ENCODE results near the gene GPR37L1.

Gene GPR37L1

DNA sequence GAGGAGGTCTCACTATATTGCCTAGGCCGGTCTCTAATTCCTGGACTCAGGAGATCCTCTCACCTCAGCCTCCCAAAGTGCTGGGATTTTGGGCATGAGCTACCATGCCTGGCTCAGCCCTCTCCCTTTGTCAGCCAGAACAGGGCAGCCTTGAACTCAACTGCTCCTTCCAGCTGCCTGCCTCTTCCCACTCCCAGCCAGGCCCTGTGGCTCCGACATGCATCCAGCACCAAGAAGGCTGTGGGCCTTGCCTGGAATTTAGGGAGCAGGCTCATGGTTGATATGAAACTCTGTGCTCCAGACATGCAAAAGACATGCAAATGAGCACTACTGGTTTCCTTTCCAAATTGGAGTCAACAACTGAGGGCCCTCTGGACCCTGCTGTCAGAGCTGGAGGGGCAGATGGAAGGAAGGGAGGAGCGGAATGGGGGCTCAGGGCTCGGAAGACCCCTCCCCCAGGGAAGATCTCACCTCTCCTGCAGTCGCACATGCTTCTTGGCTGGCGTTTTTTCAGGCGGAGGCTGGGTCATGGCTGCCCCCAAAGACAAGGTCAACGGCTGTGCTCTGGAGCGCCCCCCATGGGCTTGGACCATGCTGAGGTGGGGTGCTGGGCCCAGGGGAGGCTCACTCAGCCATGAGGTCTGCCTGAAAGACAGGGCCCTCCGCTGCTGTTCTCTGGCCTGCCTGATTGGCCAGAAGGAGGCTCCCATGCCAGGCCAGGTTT lies 36.3 kb downstream of the GPR37L1 start:
- H3K27ac ChIP-seq (ENCODE audit: low read depth, low read length) = peak overlapping the region; percentile 87

DNA sequence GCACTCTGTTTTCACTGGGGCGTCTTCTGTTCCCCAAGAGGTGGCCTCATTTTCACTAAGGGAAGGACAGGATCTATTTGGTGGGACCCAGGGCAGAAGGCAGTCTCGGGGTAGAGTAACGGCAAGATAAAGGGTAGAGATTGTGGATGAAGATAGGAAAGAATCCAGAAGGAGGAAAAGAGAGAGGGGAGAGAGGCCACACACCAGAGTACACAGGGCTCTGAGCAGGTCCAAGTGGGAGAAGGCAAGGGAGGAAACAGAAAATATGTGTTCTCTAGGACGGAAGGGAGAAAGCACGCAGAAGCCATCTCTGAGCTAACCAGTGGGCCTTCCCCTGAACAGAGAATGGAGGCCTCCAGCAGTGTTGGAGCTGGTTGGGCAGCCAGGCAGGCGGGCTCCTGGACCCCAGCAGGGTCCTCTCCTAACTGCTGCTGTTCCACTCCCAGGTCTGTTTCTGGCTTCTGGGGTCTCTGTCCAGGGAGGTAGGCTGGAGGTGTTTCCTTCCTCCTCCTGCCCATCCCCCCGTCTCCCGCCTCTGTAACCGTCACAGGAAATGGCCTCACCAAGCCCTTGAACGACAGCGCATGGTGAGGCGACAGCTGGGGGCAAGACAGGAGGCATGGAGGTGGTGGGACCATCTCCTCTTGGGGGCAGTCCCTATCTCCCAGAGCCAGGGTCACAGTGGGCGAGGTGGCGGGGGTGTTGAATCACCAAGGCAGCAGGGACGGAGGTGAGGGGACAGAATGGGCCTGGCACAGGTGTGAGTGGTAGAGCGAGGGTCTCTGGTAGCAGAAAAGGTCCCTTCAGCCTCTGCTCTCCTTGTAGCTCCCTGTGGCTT lies 37.0 kb downstream of the GPR37L1 start:
- H4K20me1 ChIP-seq (ENCODE audit: low read depth, low read length) = no peaks in the 10 kb centered on the region
- no peaks in the 10 kb centered on the region for H3K36me3 ChIP-seq (ENCODE audit: low read length)
- peak overlapping the region; percentile 16 for H2AFZ ChIP-seq (ENCODE audit: low read depth, low read length, severe bottlenecking)
- peak overlapping the region; percentile 87 for H3K27ac ChIP-seq (ENCODE audit: low read depth, low read length)
- no peaks in the 10 kb centered on the region for H3K9me3 ChIP-seq (ENCODE audit: insufficient read depth, low read length)
- H3K9ac ChIP-seq (ENCODE audit: low read length) = peak overlapping the region; percentile 76
- H3F3A ChIP-seq (ENCODE audit: insufficient read depth) = no peaks in the 10 kb centered on the region; the same call in 1 of the 2 replicates
- peak overlapping the region; percentile 52 for H3K4me3 ChIP-seq (ENCODE audit: insufficient read depth, low read length, poor library complexity, severe bottlenecking)
- H3K79me2 ChIP-seq (ENCODE audit: insufficient read depth, low read length) = peaks cover 10% of the 10 kb centered on the region; the same call in 1 of the 2 replicates
- TF ChIP-seq, protein P1, sequence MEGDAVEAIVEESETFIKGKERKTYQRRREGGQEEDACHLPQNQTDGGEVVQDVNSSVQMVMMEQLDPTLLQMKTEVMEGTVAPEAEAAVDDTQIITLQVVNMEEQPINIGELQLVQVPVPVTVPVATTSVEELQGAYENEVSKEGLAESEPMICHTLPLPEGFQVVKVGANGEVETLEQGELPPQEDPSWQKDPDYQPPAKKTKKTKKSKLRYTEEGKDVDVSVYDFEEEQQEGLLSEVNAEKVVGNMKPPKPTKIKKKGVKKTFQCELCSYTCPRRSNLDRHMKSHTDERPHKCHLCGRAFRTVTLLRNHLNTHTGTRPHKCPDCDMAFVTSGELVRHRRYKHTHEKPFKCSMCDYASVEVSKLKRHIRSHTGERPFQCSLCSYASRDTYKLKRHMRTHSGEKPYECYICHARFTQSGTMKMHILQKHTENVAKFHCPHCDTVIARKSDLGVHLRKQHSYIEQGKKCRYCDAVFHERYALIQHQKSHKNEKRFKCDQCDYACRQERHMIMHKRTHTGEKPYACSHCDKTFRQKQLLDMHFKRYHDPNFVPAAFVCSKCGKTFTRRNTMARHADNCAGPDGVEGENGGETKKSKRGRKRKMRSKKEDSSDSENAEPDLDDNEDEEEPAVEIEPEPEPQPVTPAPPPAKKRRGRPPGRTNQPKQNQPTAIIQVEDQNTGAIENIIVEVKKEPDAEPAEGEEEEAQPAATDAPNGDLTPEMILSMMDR (IDR thresholded peaks at IDR 0.05; ENCODE audit: insufficient read depth, low read length, poor library complexity, severe bottlenecking) = no peak
- TF ChIP-seq EZH2phosphoT487 (conservative IDR thresholded peaks at IDR 0.05; ENCODE audit: low read length) = no peak
- H3K9me2 ChIP-seq (replicated peaks; ENCODE audit: insufficient read depth, low read length) = no peaks in the 10 kb centered on the region
- H3K27me3 ChIP-seq (ENCODE audit: low read length) = no peaks in the 10 kb centered on the region
- peak overlapping the region; percentile 66 for H3K4me2 ChIP-seq (ENCODE audit: low read depth, low read length, poor library complexity, severe bottlenecking)

More for the DNA sequence above, 36.3 kb downstream of the GPR37L1 start:
- Histone ChIP-seq H3K9me2 (replicated peaks; ENCODE audit: insufficient read depth, low read length) (no peaks in the 10 kb centered on the region), H3K27me3 (ENCODE audit: low read length) (no peaks in the 10 kb centered on the region), H2AFZ (ENCODE audit: low read depth, low read length, severe bottlenecking) (no peak overlapping the region), H3K79me2 (ENCODE audit: insufficient read depth, low read length) (peaks cover 10% of the 10 kb centered on the region; the same call in 1 of the 2 replicates), H3K4me2 (ENCODE audit: low read depth, low read length, poor library complexity, severe bottlenecking) (peak overlapping the region; percentile 66), H3F3A (ENCODE audit: insufficient read depth) (no peaks in the 10 kb centered on the region; the same call in 1 of the 2 replicates), H4K20me1 (ENCODE audit: low read depth, low read length) (no peaks in the 10 kb centered on the region), H3K9me3 (ENCODE audit: insufficient read depth, low read length) (no peaks in the 10 kb centered on the region), H3K36me3 (ENCODE audit: low read length) (no peaks in the 10 kb centered on the region), H3K4me3 (ENCODE audit: insufficient read depth, low read length, poor library complexity, severe bottlenecking) (peak overlapping the region; percentile 52), H3K9ac (ENCODE audit: low read length) (peak overlapping the region; percentile 76)
- TF ChIP-seq, protein P1 (IDR thresholded peaks at IDR 0.05; ENCODE audit: insufficient read depth, low read length, poor library complexity, severe bottlenecking) = peak; percentile 35
- no peak for TF ChIP-seq EZH2phosphoT487 (conservative IDR thresholded peaks at IDR 0.05; ENCODE audit: low read length)

DNA sequence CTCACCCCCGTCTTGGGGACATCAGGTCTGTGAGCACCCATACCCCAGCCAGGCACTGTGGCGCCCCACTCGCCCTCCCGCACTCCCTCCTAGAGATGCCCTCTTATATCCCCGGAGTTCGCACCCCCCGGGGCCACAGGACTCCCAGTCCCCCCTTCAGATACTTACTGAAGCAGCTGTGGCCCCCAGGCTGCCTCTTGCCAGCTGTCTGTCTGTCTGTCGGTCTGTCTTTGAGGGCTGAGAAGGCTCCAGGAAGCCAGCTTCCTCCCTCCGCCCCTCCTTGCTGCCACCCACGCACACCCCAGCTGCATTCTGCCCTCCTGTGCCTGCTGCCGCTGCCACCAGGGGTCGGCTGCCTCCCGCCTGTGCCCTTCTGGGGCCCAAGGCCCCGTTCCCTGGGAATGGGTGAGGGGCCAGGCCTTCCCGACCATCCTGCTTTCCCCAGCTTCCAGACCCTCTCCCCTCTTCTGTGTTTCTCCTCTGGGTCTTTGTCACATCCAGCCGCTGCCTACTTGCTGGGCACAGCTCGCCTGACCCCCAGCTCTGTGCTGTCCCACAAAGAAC lies 37.7 kb downstream of the GPR37L1 start, which contains the start of gene PTPN7:
PTPN7 (minus strand) TSS at position 226 of the 564 bp plus-strand sequence. CDS start 1,200 bp downstream, outside the sequence.
- H3K9ac ChIP-seq (ENCODE audit: low read length) = peak within 1 kb of the TSS; percentile 76
- H3K79me2 ChIP-seq (ENCODE audit: insufficient read depth, low read length) = peaks cover 10% of the 10 kb centered on the region; the same call in 1 of the 2 replicates
- no peaks in the 10 kb centered on the region for H3K36me3 ChIP-seq (ENCODE audit: low read length)
- peak within 1 kb of the TSS; percentile 87 for H3K27ac ChIP-seq (ENCODE audit: low read depth, low read length)
- no peaks in the 10 kb centered on the region; the same call in 1 of the 2 replicates for H3F3A ChIP-seq (ENCODE audit: insufficient read depth)
- no peaks in the 10 kb centered on the region for H3K9me3 ChIP-seq (ENCODE audit: insufficient read depth, low read length)
- no peaks in the 10 kb centered on the region for H4K20me1 ChIP-seq (ENCODE audit: low read depth, low read length)
- peak within 1 kb of the TSS; percentile 16 for H2AFZ ChIP-seq (ENCODE audit: low read depth, low read length, severe bottlenecking)
- H3K9me2 ChIP-seq (replicated peaks; ENCODE audit: insufficient read depth, low read length) = no peaks in the 10 kb centered on the region
- TF ChIP-seq, protein P1 (IDR thresholded peaks at IDR 0.05; ENCODE audit: insufficient read depth, low read length, poor library complexity, severe bottlenecking) = peak; percentile 67
- TF ChIP-seq EZH2phosphoT487 (conservative IDR thresholded peaks at IDR 0.05; ENCODE audit: low read length) = no peak
- peak within 1 kb of the TSS; percentile 66 for H3K4me2 ChIP-seq (ENCODE audit: low read depth, low read length, poor library complexity, severe bottlenecking)
- H3K4me3 ChIP-seq (ENCODE audit: insufficient read depth, low read length, poor library complexity, severe bottlenecking) = peak within 1 kb of the TSS; percentile 52
- H3K27me3 ChIP-seq (ENCODE audit: low read length) = no peaks in the 10 kb centered on the region

All from SU-DHL-6 (cell line).